SK-N-SH (cell line): ENCODE data around the gene BBOF1. TPM values are rescaled to one million over a fixed set of nuclear protein-coding genes. Genes with fewer than 3 reads are reported as not detected.

Source experiments
- CTCF ChIA-PET: fragments of 300-600, 350-600 bp; formaldehyde crosslinking; extraction: SDS; loops from one replicate; lab custom pipeline; 2021; lab: Yijun Ruan, JAX
- POLR2A ChIA-PET: fragments of 350-600 bp; sonication (Branson Sonifier 250); formaldehyde crosslinking; extraction: SDS; loops from one replicate; lab custom pipeline; 2020; ENCODE audit warnings: antibody characterized with exemption, inconsistent platforms; lab: Yijun Ruan, JAX
- DNase-seq: peaks from one replicate; pipeline ENCODE4 v3.0.0; 2012
- H2AFZ ChIP-seq: fragments of 200-600 bp; sonication (generic); 2 replicates; pipeline ENCODE4 v1.8.1; 2016; ENCODE audit warnings: antibody characterized with exemption, mild to moderate bottlenecking, low read depth
- H3F3A ChIP-seq: fragments of 200-600 bp; sonication (generic); replicated peaks from 2 replicates; pipeline ENCODE3; 2016; ENCODE audit warnings: antibody characterized with exemption, mild to moderate bottlenecking; ENCODE audit not compliant: insufficient read depth
- H3K27ac ChIP-seq, 2 experiments: fragments of 200-500 bp in 1 of 2; fragments of 200-600 bp in 1 of 2; sonication (Bioruptor generic) in 1 of 2; sonication (generic), shearing (Covaris generic) in 1 of 2; 2 replicates each; pipeline versions ENCODE4 v1.5.1 to v1.6.1; 2014 to 2016; ENCODE audit warnings: low read depth in 2 of 2, inconsistent platforms in 1 of 2, low read length in 1 of 2, mild to moderate bottlenecking in 1 of 2, mixed read lengths in 1 of 2
- H3K27me3 ChIP-seq: fragments of 200-600 bp; sonication (generic), shearing (Covaris generic); 2 replicates; pipeline ENCODE4 v1.6.1; 2016; ENCODE audit warnings: mixed run types; ENCODE audit not compliant: insufficient read depth
- H3K36me3 ChIP-seq, 2 experiments: fragments of 200-500 bp in 1 of 2; fragments of 200-600 bp in 1 of 2; sonication (Bioruptor generic) in 1 of 2; sonication (generic) in 1 of 2; replicated peaks in 1 of 2; 2 replicates each; pipeline versions ENCODE3 to v1.5.1; 2014 to 2016; ENCODE audit warnings: low read length in 1 of 2, mild to moderate bottlenecking in 1 of 2; ENCODE audit not compliant: insufficient read depth in 2 of 2, control insufficient read depth in 1 of 2
- H3K4me1 ChIP-seq, 2 experiments: fragments of 200-500 bp in 1 of 2; fragments of 200-600 bp in 1 of 2; sonication (Bioruptor generic) in 1 of 2; sonication (generic), shearing (Covaris generic) in 1 of 2; 2 replicates each; pipeline versions ENCODE4 v1.5.1 to v1.6.1; 2014 to 2016; ENCODE audit warnings: low read depth in 1 of 2, low read length in 1 of 2, mixed run types in 1 of 2; ENCODE audit not compliant: insufficient read depth in 2 of 2, control insufficient read depth in 1 of 2
- H3K4me2 ChIP-seq: fragments of 200-600 bp; sonication (generic), shearing (Covaris generic); 2 replicates; pipeline ENCODE4 v1.6.1; 2017; ENCODE audit warnings: mixed run types
- H3K4me3 ChIP-seq, 2 experiments: fragments of 200-500 bp in 1 of 2; fragments of 200-600 bp in 1 of 2; sonication (Bioruptor generic) in 1 of 2; sonication (generic), shearing (Covaris generic) in 1 of 2; 2 replicates each; pipeline versions ENCODE4 v1.5.1 to v1.8.1; 2014 to 2016; ENCODE audit warnings: low read depth in 2 of 2, inconsistent platforms in 1 of 2, low read length in 1 of 2, mild to moderate bottlenecking in 1 of 2, mixed read lengths in 1 of 2, moderate library complexity in 1 of 2
- H3K79me2 ChIP-seq: fragments of 200-600 bp; sonication (generic); 2 replicates; pipeline ENCODE4 v1.8.1; 2017; ENCODE audit warnings: mild to moderate bottlenecking; ENCODE audit not compliant: insufficient read depth
- H3K9ac ChIP-seq: fragments of 200-600 bp; sonication (generic); 2 replicates; pipeline ENCODE4 v1.6.1; 2017; ENCODE audit warnings: mixed run types
- H3K9me2 ChIP-seq: fragments of 200-600 bp; sonication (generic); 2 replicates; pipeline ENCODE4 v1.6.1; 2017; ENCODE audit warnings: mixed run types
- H3K9me3 ChIP-seq: fragments of 200-600 bp; sonication (generic); 2 replicates; pipeline ENCODE4 v1.6.1; 2017; ENCODE audit warnings: mixed run types, mild to moderate bottlenecking, moderate library complexity
- H4K20me1 ChIP-seq: fragments of 200-600 bp; sonication (generic); 2 replicates; pipeline ENCODE4 v1.6.1; 2017; ENCODE audit warnings: mild to moderate bottlenecking, mixed run types; ENCODE audit not compliant: insufficient read depth
- EP300 ChIP-seq, 2 experiments: IDR thresholded peaks; 2 replicates each; pipeline versions ENCODE4 v1.4.0 to v1.6.1; 2012; ENCODE audit warnings: borderline replicate concordance in 1 of 2, low read depth in 1 of 2, low read length in 1 of 2
- IRF3 ChIP-seq: fragments of 150-350 bp; IDR thresholded peaks from 2 replicates; pipeline ENCODE4 v1.6.1; 2016; ENCODE audit warnings: mild to moderate bottlenecking, low read depth, low read length
- MAX ChIP-seq: IDR thresholded peaks from 2 replicates; pipeline ENCODE4 v1.4.0; 2012; ENCODE audit warnings: low read depth
- MXI1 ChIP-seq: IDR thresholded peaks from 2 replicates; pipeline ENCODE4 v1.6.1; 2012; ENCODE audit warnings: mild to moderate bottlenecking, low read depth, low read length, improper control_type of control experiment
- NFIC ChIP-seq: IDR thresholded peaks from 2 replicates; pipeline ENCODE4 v1.4.0; 2012; ENCODE audit warnings: borderline replicate concordance
- NRF1 ChIP-seq: IDR thresholded peaks from 2 replicates; pipeline ENCODE4 v1.6.1; 2012; ENCODE audit warnings: low read depth, mild to moderate bottlenecking, low read length
- POLR2AphosphoS5 ChIP-seq: IDR thresholded peaks from 2 replicates; pipeline ENCODE4 v1.6.1; 2012; ENCODE audit warnings: low read depth, low read length
- REST ChIP-seq: IDR thresholded peaks from 2 replicates; pipeline ENCODE4 v1.6.1; 2012; ENCODE audit warnings: mild to moderate bottlenecking, low read depth, low read length, moderate library complexity
- TAF1 ChIP-seq: IDR thresholded peaks from 2 replicates; pipeline ENCODE4 v1.6.1; 2012; ENCODE audit warnings: low read depth, mild to moderate bottlenecking, low read length, moderate library complexity, borderline replicate concordance
- TCF12 ChIP-seq: IDR thresholded peaks from 2 replicates; pipeline ENCODE4 v1.4.0; 2012
- YY1 ChIP-seq: IDR thresholded peaks from 2 replicates; pipeline ENCODE4 v1.4.0; 2012; ENCODE audit warnings: low read depth, mild to moderate bottlenecking
- WGBS: methylation state at CpG from one replicate; pipeline ENCODE4 v1.1.6; 2017; ENCODE audit warnings: low lambda C conversion rate; 5-methylcytosine and 5-hydroxymethylcytosine counted together
- polyA plus RNA-seq, 3 experiments: library from polyadenylated mRNA; depleted of rRNA; stranded (reverse); fragments of >200 nt; gene quantifications; 2 replicates each; pipeline ENCODE4 v1.2.3, GENCODE V29; 2012

The BBOF1 gene
- polyA plus RNA-seq (2012; rRNA removed), result 1.9 and 2.1 TPM in 2 replicates
- 2.9 and 3.5 TPM in 2 replicates for polyA plus RNA-seq (2012; cell fraction: cytosol; rRNA removed)
- 1.0 and 2.9 TPM in 2 replicates for polyA plus RNA-seq (2012; cell fraction: nucleus; rRNA removed)

- TF ChIP-seq MXI1 (peak; percentile 91), EP300 (IDR thresholded peaks at IDR 0.05; ENCODE audit: borderline replicate concordance in 1 of 2, low read depth in 1 of 2, low read length in 1 of 2) (no peak), IRF3 (no peak), POLR2AphosphoS5 (peak; percentile 81), TCF12 (0 out of 2 replicates have a peak, but pooled peaks have one; percentile 4), REST (no peak), YY1 (no peak; the same call in 1 of the 2 replicates), NRF1 (peak; percentile 80), MAX (peak; percentile 8), NFIC (no peak; the same call in 1 of the 2 replicates), TAF1 (peak; percentile 60; the same call in 1 of the 2 replicates)
- ChIA-PET CTCF (interaction anchor here (1.0 to 1.2 kb wide), 2 partner anchors 26 to 136 kb away, joined by 3 to 4 read pairs; no protein-coding TSS in a partner anchor), POLR2A (no interaction called here)
- peak within 1 kb of the TSS; percentile 93 for H3K4me2 ChIP-seq
- DNase-seq, result peak; percentile 98
- peaks cover 4% of the 10 kb centered on the region; the same call in 1 of the 2 replicates for H3K79me2 ChIP-seq
- peak within 1 kb of the TSS; percentile 96 for H3K9ac ChIP-seq
- peak within 1 kb of the TSS; percentile 69 to 93 for H3K4me3 ChIP-seq
- WGBS, result 2% methylated on average over 34 of the region's 93 CpGs
- peaks cover 17% of the 10 kb centered on the region for H3F3A ChIP-seq
- no peaks in the 10 kb centered on the region for H3K27me3 ChIP-seq
- no peaks in the 10 kb centered on the region for H3K9me3 ChIP-seq
- no peaks in the 10 kb centered on the region for H4K20me1 ChIP-seq
- peak within 1 kb of the TSS; percentile 96 for H2AFZ ChIP-seq
- H3K9me2 ChIP-seq, result no peaks in the 10 kb centered on the region
- no peaks in the 10 kb centered on the region for H3K36me3 ChIP-seq
- H3K27ac ChIP-seq, result peak within 1 kb of the TSS; percentile 77 to 92
- H3K4me1 ChIP-seq, result peaks cover 0 to 2% of the 10 kb centered on the region in 2 experiments; a peak in 1 of 4 replicates
Observed at GRCh38 chr14:74018586-74019407, at the start of gene BBOF1, which contains the start of gene ENTPD5. Gene BBOF1, plus strand, starts transcription at chr14:74019349. Its CDS starts 130 bp downstream, at chr14:74019479. Gene ENTPD5, minus strand, starts transcription at chr14:74019288. Its CDS starts 31,186 bp downstream, at chr14:73988102.
